HuH-7 (cell line): Measurements from ENCODE around the gene HNRNPDL.
"Not testable (repeated sequence)": the region's sequence is repeated elsewhere in the genome, so short reads cannot be mapped to it uniquely, and the experiment has no call there.

ENCODE experiments used
- DNase-seq: peaks from one replicate; pipeline ENCODE4 v3.0.0; 2011; ENCODE audit warnings: low spot score

Gene HNRNPDL

GRCh38 chr4:82430193-82430963 is at the start of gene HNRNPDL, which contains the start of gene ENOPH1:
Gene HNRNPDL, minus strand, starts transcription at chr4:82430462. Its CDS starts 772 bp downstream, at chr4:82429690.
Gene ENOPH1, plus strand, starts transcription at chr4:82430590. Its CDS starts 240 bp downstream, at chr4:82430830.
- DNase-seq = peak; percentile 86

GRCh38 chr4:82479562-82479961 is 49.3 kb upstream of the HNRNPDL start:
- no peak for DNase-seq

GRCh38 chr4:82477469-82477868 is 47.2 kb upstream of the HNRNPDL start:
- not testable (repeated sequence) for DNase-seq

DNA sequence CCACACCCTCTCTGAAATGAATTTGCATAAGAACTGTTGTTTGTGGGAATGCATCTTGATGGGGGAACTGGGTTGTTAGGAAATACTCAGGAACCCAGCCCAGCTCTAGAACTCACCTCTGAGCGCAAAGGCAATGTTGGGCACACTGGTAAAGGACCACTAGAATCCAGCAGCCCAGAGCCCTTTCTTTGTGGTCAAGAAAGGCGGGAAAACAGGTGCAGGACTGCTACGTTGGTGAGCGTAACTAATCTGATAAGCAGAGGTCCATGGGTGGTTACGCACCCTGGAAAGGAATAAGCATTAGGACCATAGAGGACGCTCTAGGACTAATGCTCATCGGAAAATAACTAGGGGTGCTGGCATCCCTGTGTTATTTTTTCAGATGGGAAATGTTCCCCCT is 45.7 kb upstream of the HNRNPDL start:
- DNase-seq = not testable (repeated sequence)

DNA sequence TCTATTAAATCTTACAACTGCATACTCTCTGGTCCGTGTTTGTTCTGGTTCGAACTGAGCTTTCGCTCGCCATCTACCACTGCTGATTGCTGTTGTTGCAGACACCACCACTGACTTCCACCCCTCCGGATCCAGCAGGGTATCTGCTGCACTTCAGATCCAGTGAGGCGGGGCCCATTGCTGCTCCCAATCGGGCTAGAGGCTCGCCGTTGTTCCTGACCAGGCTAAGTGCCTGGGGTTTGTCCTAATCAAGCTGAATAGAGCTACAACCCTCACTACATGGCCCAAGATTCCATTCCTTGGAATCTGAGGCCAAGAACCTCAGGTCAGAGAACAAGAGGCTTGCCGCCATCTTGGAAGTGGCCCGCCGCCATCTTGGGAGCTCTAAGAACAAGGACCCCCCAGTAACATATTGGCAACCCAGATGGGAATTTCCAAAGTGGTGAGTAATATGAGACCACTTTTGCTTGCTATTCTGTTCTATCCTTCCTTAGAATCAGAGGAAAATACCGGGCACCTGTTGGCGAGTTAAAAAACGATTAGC is 43.4 kb upstream of the HNRNPDL start:
- no peak for DNase-seq

DNA sequence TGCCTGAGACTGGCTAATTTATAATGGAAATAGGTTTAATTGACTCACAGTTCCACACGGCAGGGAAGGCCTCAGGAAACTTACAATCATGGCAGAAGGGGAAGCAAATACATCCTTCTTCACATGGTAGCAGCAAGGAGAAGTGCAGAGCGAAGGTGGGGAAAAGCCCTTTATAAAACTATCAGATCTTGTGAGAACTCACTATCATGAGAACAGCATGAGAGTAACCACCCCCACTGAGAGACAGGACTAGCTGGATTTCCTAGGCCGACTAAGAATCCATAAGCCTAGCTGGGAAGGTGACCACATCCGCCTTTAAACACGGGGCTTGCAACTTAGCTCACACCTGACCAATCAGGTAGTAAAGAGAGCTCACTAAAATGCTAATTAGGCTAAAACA is 42.8 kb upstream of the HNRNPDL start:
- DNase-seq = not testable (repeated sequence)

- no peak for DNase-seq
Observed at GRCh38 chr4:82469791-82470345, 39.6 kb upstream of the HNRNPDL start.

GRCh38 chr4:82467471-82467870 is 37.2 kb upstream of the HNRNPDL start:
- no peak for DNase-seq

- DNase-seq = no peak
Observed at GRCh38 chr4:82463221-82463620, 33.0 kb upstream of the HNRNPDL start.

GRCh38 chr4:82462415-82462831 is 32.2 kb upstream of the HNRNPDL start:
- peak; percentile 61 for DNase-seq

DNA sequence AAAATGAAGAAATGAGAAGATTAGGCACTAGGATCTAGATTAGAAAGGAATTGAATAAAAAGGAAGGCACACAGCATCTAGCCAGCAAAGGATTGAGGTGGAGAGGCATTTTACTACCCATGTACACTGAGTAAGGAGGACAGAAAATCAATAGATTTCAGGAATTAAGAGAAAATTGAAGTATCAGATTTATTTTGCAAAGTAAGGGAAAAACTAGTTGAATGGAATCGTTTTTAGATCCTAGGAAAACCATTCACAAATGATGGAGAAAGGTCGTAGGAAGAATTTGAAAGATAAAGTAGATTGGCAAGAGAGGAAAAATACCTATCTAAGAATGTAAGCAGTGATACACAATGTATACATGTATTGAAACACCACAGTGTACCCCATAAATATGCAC is 31.4 kb upstream of the HNRNPDL start:
- no peak for DNase-seq

GRCh38 chr4:82458729-82459128 is 28.5 kb upstream of the HNRNPDL start:
- no peak for DNase-seq

GRCh38 chr4:82457266-82457665 is 27.0 kb upstream of the HNRNPDL start:
- no peak for DNase-seq

DNA sequence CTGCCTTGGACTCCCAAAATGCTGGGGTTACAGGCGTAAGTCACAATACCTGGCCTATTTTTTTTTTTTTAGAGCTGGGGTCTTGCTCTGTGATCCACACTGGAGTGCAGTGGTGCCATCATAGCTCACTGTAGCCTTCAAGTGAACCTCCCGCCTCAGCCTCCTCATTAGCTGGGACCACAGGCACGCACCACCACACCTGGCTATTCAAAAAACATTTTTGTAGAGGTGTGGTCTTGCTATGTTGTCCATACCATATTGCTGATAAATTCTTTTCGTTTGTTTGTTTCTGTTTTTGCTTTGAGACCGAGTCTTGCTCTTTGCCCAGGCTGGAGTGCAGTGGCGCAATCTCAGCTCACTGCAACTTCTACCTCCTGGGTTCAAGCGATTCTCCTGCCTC is 21.8 kb upstream of the HNRNPDL start:
- no peak for DNase-seq

- no peak for DNase-seq
Observed at GRCh38 chr4:82450966-82451755, 20.9 kb upstream of the HNRNPDL start.

DNA sequence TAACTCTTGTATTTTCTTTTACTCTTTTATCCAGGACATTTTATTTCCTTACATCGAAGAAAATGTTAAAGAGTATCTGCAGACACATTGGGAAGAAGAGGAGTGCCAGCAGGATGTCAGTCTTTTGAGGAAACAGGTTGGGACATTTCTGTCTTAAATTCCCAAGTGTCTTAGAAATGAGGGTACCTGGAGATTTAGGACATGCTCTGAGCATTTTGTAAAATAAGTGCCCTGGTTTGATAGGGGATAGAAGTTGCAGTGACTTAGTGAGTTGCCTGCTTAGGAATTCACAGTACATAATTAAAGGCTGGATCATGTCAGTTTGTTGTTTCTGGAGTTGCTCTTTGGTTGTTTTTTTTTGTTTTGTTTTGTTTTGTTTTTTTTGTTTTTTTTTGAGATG is 17.6 kb upstream of the HNRNPDL start:
- DNase-seq = no peak

GRCh38 chr4:82439088-82439487 is 8.8 kb upstream of the HNRNPDL start:
- DNase-seq = no peak

- no peak for DNase-seq
Observed at GRCh38 chr4:82437285-82438005, 7.2 kb upstream of the HNRNPDL start.

- no peak for DNase-seq
Observed at GRCh38 chr4:82436780-82437179, 6.5 kb upstream of the HNRNPDL start.

DNA sequence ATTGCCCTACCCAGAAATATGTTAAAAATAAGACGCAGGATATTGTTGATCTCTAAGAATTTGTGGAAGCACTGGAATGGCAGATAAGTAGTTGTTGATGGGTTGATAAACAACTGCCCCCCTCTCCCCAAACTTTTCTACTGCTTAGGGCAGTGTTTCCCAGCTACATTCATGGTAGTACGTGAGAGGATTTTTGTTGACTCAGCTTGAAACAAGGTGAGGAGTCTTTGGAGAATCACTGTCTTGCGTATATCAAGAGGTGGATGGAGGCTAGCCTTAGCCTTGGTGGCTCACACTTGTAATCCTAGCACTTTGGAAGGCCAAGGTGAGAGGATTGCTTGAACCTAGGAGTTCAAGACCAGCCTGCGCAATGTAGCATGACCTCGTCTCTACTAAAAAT is 5.9 kb upstream of the HNRNPDL start:
- no peak for DNase-seq

GRCh38 chr4:82434949-82435348 is 4.7 kb upstream of the HNRNPDL start:
- DNase-seq = no peak

- DNase-seq = no peak
Observed at GRCh38 chr4:82433791-82434190, 3.5 kb upstream of the HNRNPDL start.
